SK-N-SH (cell line): Measurements from ENCODE around the gene TCL1B. TPM values are rescaled to one million over a fixed set of nuclear protein-coding genes. Genes with fewer than 3 reads are reported as not detected.

ENCODE experiments used
- CTCF ChIA-PET: fragments of 300-600, 350-600 bp; formaldehyde crosslinking; extraction: SDS; loops from one replicate; lab custom pipeline; 2021; lab: Yijun Ruan, JAX
- POLR2A ChIA-PET: fragments of 350-600 bp; sonication (Branson Sonifier 250); formaldehyde crosslinking; extraction: SDS; loops from one replicate; lab custom pipeline; 2020; ENCODE audit warnings: antibody characterized with exemption, inconsistent platforms; lab: Yijun Ruan, JAX
- DNase-seq: peaks from one replicate; pipeline ENCODE4 v3.0.0; 2012
- H2AFZ ChIP-seq: fragments of 200-600 bp; sonication (generic); 2 replicates; pipeline ENCODE4 v1.8.1; 2016; ENCODE audit warnings: antibody characterized with exemption, mild to moderate bottlenecking, low read depth
- H3F3A ChIP-seq: fragments of 200-600 bp; sonication (generic); replicated peaks from 2 replicates; pipeline ENCODE3; 2016; ENCODE audit warnings: antibody characterized with exemption, mild to moderate bottlenecking; ENCODE audit not compliant: insufficient read depth
- H3K27ac ChIP-seq, 2 experiments: fragments of 200-500 bp in 1 of 2; fragments of 200-600 bp in 1 of 2; sonication (Bioruptor generic) in 1 of 2; sonication (generic), shearing (Covaris generic) in 1 of 2; 2 replicates each; pipeline versions ENCODE4 v1.5.1 to v1.6.1; 2014 to 2016; ENCODE audit warnings: low read depth in 2 of 2, inconsistent platforms in 1 of 2, low read length in 1 of 2, mild to moderate bottlenecking in 1 of 2, mixed read lengths in 1 of 2
- H3K27me3 ChIP-seq: fragments of 200-600 bp; sonication (generic), shearing (Covaris generic); 2 replicates; pipeline ENCODE4 v1.6.1; 2016; ENCODE audit warnings: mixed run types; ENCODE audit not compliant: insufficient read depth
- H3K36me3 ChIP-seq, 2 experiments: fragments of 200-500 bp in 1 of 2; fragments of 200-600 bp in 1 of 2; sonication (Bioruptor generic) in 1 of 2; sonication (generic) in 1 of 2; replicated peaks in 1 of 2; 2 replicates each; pipeline versions ENCODE3 to v1.5.1; 2014 to 2016; ENCODE audit warnings: low read length in 1 of 2, mild to moderate bottlenecking in 1 of 2; ENCODE audit not compliant: insufficient read depth in 2 of 2, control insufficient read depth in 1 of 2
- H3K4me1 ChIP-seq, 2 experiments: fragments of 200-500 bp in 1 of 2; fragments of 200-600 bp in 1 of 2; sonication (Bioruptor generic) in 1 of 2; sonication (generic), shearing (Covaris generic) in 1 of 2; 2 replicates each; pipeline versions ENCODE4 v1.5.1 to v1.6.1; 2014 to 2016; ENCODE audit warnings: low read depth in 1 of 2, low read length in 1 of 2, mixed run types in 1 of 2; ENCODE audit not compliant: insufficient read depth in 2 of 2, control insufficient read depth in 1 of 2
- H3K4me2 ChIP-seq: fragments of 200-600 bp; sonication (generic), shearing (Covaris generic); 2 replicates; pipeline ENCODE4 v1.6.1; 2017; ENCODE audit warnings: mixed run types
- H3K4me3 ChIP-seq, 2 experiments: fragments of 200-500 bp in 1 of 2; fragments of 200-600 bp in 1 of 2; sonication (Bioruptor generic) in 1 of 2; sonication (generic), shearing (Covaris generic) in 1 of 2; 2 replicates each; pipeline versions ENCODE4 v1.5.1 to v1.8.1; 2014 to 2016; ENCODE audit warnings: low read depth in 2 of 2, inconsistent platforms in 1 of 2, low read length in 1 of 2, mild to moderate bottlenecking in 1 of 2, mixed read lengths in 1 of 2, moderate library complexity in 1 of 2
- H3K79me2 ChIP-seq: fragments of 200-600 bp; sonication (generic); 2 replicates; pipeline ENCODE4 v1.8.1; 2017; ENCODE audit warnings: mild to moderate bottlenecking; ENCODE audit not compliant: insufficient read depth
- H3K9ac ChIP-seq: fragments of 200-600 bp; sonication (generic); 2 replicates; pipeline ENCODE4 v1.6.1; 2017; ENCODE audit warnings: mixed run types
- H3K9me2 ChIP-seq: fragments of 200-600 bp; sonication (generic); 2 replicates; pipeline ENCODE4 v1.6.1; 2017; ENCODE audit warnings: mixed run types
- H3K9me3 ChIP-seq: fragments of 200-600 bp; sonication (generic); 2 replicates; pipeline ENCODE4 v1.6.1; 2017; ENCODE audit warnings: mixed run types, mild to moderate bottlenecking, moderate library complexity
- H4K20me1 ChIP-seq: fragments of 200-600 bp; sonication (generic); 2 replicates; pipeline ENCODE4 v1.6.1; 2017; ENCODE audit warnings: mild to moderate bottlenecking, mixed run types; ENCODE audit not compliant: insufficient read depth
- CHD2 ChIP-seq: fragments of 150-350 bp; IDR thresholded peaks from 2 replicates; pipeline ENCODE4 v1.6.1; 2018; ENCODE audit warnings: low read length; ENCODE audit not compliant: partially characterized antibody
- ELF1 ChIP-seq: IDR thresholded peaks from 2 replicates; pipeline ENCODE4 v1.4.0; 2012
- EP300 ChIP-seq, 2 experiments: IDR thresholded peaks; 2 replicates each; pipeline versions ENCODE4 v1.4.0 to v1.6.1; 2012; ENCODE audit warnings: borderline replicate concordance in 1 of 2, low read depth in 1 of 2, low read length in 1 of 2
- EZH2phosphoT487 ChIP-seq: fragments of 200-600 bp; sonication (generic); IDR thresholded peaks from 2 replicates; pipeline ENCODE4 v1.6.1; 2017; ENCODE audit warnings: low read depth, mixed run types, mild to moderate bottlenecking, antibody characterized with exemption, moderate library complexity, borderline replicate concordance
- FOSL2 ChIP-seq: IDR thresholded peaks from 2 replicates; pipeline ENCODE4 v1.4.0; 2012; ENCODE audit warnings: low read depth, mild to moderate bottlenecking, moderate library complexity, borderline replicate concordance
- FOXM1 ChIP-seq: IDR thresholded peaks from 2 replicates; pipeline ENCODE4 v1.4.0; 2012; ENCODE audit warnings: low read depth, mild to moderate bottlenecking
- GATA2 ChIP-seq: sonication (generic); formaldehyde crosslinking; IDR thresholded peaks from 2 replicates; pipeline ENCODE4 v1.5.0; 2020; ENCODE audit warnings: mild to moderate bottlenecking, missing genetic modification reagents
- IRF3 ChIP-seq: fragments of 150-350 bp; IDR thresholded peaks from 2 replicates; pipeline ENCODE4 v1.6.1; 2016; ENCODE audit warnings: mild to moderate bottlenecking, low read depth, low read length
- MAX ChIP-seq: IDR thresholded peaks from 2 replicates; pipeline ENCODE4 v1.4.0; 2012; ENCODE audit warnings: low read depth
- MEF2A ChIP-seq: IDR thresholded peaks from 2 replicates; pipeline ENCODE4 v1.4.0; 2012; ENCODE audit warnings: low read depth, borderline replicate concordance
- MXI1 ChIP-seq: IDR thresholded peaks from 2 replicates; pipeline ENCODE4 v1.6.1; 2012; ENCODE audit warnings: mild to moderate bottlenecking, low read depth, low read length, improper control_type of control experiment
- PBX3 ChIP-seq: IDR thresholded peaks from 2 replicates; pipeline ENCODE4; 2012
- RAD21 ChIP-seq: IDR thresholded peaks from 2 replicates; pipeline ENCODE4 v1.6.1; 2012; ENCODE audit warnings: mild to moderate bottlenecking, low read length
- RFX5 ChIP-seq: IDR thresholded peaks from 2 replicates; pipeline ENCODE4 v1.6.1; 2012; ENCODE audit warnings: mild to moderate bottlenecking, improper control_type of control experiment, low read length
- RXRA ChIP-seq: IDR thresholded peaks from 2 replicates; pipeline ENCODE4 v1.4.0; 2012; ENCODE audit warnings: low read depth, mild to moderate bottlenecking, borderline replicate concordance
- SMC3 ChIP-seq: IDR thresholded peaks from 2 replicates; pipeline ENCODE4 v1.6.1; 2012; ENCODE audit warnings: low read depth, low read length, improper control_type of control experiment
- TAF1 ChIP-seq: IDR thresholded peaks from 2 replicates; pipeline ENCODE4 v1.6.1; 2012; ENCODE audit warnings: low read depth, mild to moderate bottlenecking, low read length, moderate library complexity, borderline replicate concordance
- YY1 ChIP-seq: IDR thresholded peaks from 2 replicates; pipeline ENCODE4 v1.4.0; 2012; ENCODE audit warnings: low read depth, mild to moderate bottlenecking
- WGBS: methylation state at CpG from one replicate; pipeline ENCODE4 v1.1.6; 2017; ENCODE audit warnings: low lambda C conversion rate; 5-methylcytosine and 5-hydroxymethylcytosine counted together
- polyA plus RNA-seq, 3 experiments: library from polyadenylated mRNA; depleted of rRNA; stranded (reverse); fragments of >200 nt; gene quantifications; 2 replicates each; pipeline ENCODE4 v1.2.3, GENCODE V29; 2012
- TF ChIP-seq, protein P1 (sequence below): fragments of 200-600 bp; sonication (generic); IDR thresholded peaks from 2 replicates; pipeline ENCODE4 v1.6.1; 2017; ENCODE audit warnings: antibody characterized with exemption, mild to moderate bottlenecking, moderate library complexity
- TF ChIP-seq, protein P2 (sequence below): IDR thresholded peaks from 2 replicates; pipeline ENCODE4 v1.4.0; 2012; ENCODE audit warnings: low read depth, borderline replicate concordance

TCL1B gene
- polyA plus RNA-seq, 1 of the 3 experiments (the other 2 are of a cell fraction): not detected

- TF ChIP-seq TAF1 (no peak), CHD2 (no peak), EZH2phosphoT487 (no peak), EP300 (IDR thresholded peaks at IDR 0.05; ENCODE audit: borderline replicate concordance in 1 of 2, low read depth in 1 of 2, low read length in 1 of 2) (no peak), MEF2A (no peak)
- TF ChIP-seq, protein P1, sequence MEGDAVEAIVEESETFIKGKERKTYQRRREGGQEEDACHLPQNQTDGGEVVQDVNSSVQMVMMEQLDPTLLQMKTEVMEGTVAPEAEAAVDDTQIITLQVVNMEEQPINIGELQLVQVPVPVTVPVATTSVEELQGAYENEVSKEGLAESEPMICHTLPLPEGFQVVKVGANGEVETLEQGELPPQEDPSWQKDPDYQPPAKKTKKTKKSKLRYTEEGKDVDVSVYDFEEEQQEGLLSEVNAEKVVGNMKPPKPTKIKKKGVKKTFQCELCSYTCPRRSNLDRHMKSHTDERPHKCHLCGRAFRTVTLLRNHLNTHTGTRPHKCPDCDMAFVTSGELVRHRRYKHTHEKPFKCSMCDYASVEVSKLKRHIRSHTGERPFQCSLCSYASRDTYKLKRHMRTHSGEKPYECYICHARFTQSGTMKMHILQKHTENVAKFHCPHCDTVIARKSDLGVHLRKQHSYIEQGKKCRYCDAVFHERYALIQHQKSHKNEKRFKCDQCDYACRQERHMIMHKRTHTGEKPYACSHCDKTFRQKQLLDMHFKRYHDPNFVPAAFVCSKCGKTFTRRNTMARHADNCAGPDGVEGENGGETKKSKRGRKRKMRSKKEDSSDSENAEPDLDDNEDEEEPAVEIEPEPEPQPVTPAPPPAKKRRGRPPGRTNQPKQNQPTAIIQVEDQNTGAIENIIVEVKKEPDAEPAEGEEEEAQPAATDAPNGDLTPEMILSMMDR: no peak
Measured at GRCh38 chr14:95733212-95733611, 47.0 kb downstream of the TCL1B start (continued).

GRCh38 chr14:95739356-95739755, 53.1 kb downstream of the TCL1B start:
- Histone ChIP-seq H3K4me2 (no peak overlapping the region), H3K27ac (no peak overlapping the region), H3K36me3 (no peaks in the 10 kb centered on the region), H2AFZ (no peak overlapping the region), H3K4me3 (no peak overlapping the region), H3K9me3 (no peaks in the 10 kb centered on the region), H3K27me3 (no peaks in the 10 kb centered on the region), H3K9ac (no peak overlapping the region), H3K4me1 (no peaks in the 10 kb centered on the region), H3F3A (no peaks in the 10 kb centered on the region), H3K79me2 (no peaks in the 10 kb centered on the region), H4K20me1 (no peaks in the 10 kb centered on the region), H3K9me2 (no peaks in the 10 kb centered on the region)
- POLR2A ChIA-PET: no interaction called here
- TF ChIP-seq PBX3 (no peak), ELF1 (no peak), FOXM1 (no peak), MXI1 (no peak), MEF2A (no peak), RFX5 (no peak), FOSL2 (no peak), YY1 (no peak), RAD21 (no peak), RXRA (no peak), IRF3 (no peak), MAX (no peak), SMC3 (no peak), TAF1 (no peak), GATA2 (no peak), EZH2phosphoT487 (no peak)
- TF ChIP-seq, protein P1: no peak
- TF ChIP-seq, protein P2, sequence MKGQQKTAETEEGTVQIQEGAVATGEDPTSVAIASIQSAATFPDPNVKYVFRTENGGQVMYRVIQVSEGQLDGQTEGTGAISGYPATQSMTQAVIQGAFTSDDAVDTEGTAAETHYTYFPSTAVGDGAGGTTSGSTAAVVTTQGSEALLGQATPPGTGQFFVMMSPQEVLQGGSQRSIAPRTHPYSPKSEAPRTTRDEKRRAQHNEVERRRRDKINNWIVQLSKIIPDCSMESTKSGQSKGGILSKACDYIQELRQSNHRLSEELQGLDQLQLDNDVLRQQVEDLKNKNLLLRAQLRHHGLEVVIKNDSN: no peak
- CTCF ChIA-PET: interaction anchor here (1.7 to 2.8 kb wide), 2 partner anchors 35 to 130 kb away, joined by 3 to 7 read pairs; no protein-coding TSS in a partner anchor
- 14% methylated on average over 1 of the region's 1 CpG for WGBS
- no peak for DNase-seq
